Measurements from ENCODE around the gene FIGNL1. TPM values are rescaled to one million over a fixed set of nuclear protein-coding genes. Genes with fewer than 3 reads are reported as not detected.

FIGNL1 gene
- total and polyA plus RNA-seq, 11 donors, result 1.9 to 5.8 (median 3.8) TPM

DNA sequence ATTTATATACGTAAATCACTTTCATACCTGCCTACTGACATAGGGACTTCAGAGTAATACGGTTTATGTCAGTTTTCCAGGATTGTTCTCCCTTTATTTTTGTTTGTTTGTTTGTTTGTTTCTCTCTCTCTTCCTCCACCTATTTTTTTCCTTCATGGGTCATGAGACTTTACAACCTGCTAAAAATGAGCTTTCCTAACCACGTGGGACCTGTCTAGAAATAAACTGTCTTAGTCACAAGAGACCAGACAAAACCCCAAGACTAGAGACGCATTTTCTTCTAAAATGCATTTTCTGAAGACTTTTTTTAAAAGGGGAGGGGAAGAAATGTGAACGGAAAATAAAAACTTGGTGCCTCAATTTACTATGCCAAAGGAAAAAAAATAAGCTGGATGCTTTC lies 41.1 kb upstream of the FIGNL1 start:
- WGBS, 4 donors, result 61 to 77% (median 70%) methylated on average over 5 of the region's 5 CpGs
- H3K36me3 ChIP-seq, result no peaks in the 10 kb centered on the region
- peaks cover 0 to under 1% (median 0%) of the 10 kb centered on the region in 12 donors for H3K4me1 ChIP-seq
- H3K9me3 ChIP-seq, result peaks cover 0 to 5% (median 0%) of the 10 kb centered on the region in 12 donors
- H3K27me3 ChIP-seq, result peaks cover 0 to under 1% (median 0%) of the 10 kb centered on the region in 9 donors
- no peak overlapping the region for H3K27ac ChIP-seq
- no peak for DNase-seq
- intact Hi-C loops (cut with DNase I), result no loop called here
- no peak overlapping the region for H3K4me3 ChIP-seq
- no peak for TF ChIP-seq POLR2A (IDR thresholded peaks at IDR 0.05)
- TF ChIP-seq, protein P1, sequence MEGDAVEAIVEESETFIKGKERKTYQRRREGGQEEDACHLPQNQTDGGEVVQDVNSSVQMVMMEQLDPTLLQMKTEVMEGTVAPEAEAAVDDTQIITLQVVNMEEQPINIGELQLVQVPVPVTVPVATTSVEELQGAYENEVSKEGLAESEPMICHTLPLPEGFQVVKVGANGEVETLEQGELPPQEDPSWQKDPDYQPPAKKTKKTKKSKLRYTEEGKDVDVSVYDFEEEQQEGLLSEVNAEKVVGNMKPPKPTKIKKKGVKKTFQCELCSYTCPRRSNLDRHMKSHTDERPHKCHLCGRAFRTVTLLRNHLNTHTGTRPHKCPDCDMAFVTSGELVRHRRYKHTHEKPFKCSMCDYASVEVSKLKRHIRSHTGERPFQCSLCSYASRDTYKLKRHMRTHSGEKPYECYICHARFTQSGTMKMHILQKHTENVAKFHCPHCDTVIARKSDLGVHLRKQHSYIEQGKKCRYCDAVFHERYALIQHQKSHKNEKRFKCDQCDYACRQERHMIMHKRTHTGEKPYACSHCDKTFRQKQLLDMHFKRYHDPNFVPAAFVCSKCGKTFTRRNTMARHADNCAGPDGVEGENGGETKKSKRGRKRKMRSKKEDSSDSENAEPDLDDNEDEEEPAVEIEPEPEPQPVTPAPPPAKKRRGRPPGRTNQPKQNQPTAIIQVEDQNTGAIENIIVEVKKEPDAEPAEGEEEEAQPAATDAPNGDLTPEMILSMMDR (IDR thresholded peaks at IDR 0.05), result no peak
- no peak for ATAC-seq

DNA sequence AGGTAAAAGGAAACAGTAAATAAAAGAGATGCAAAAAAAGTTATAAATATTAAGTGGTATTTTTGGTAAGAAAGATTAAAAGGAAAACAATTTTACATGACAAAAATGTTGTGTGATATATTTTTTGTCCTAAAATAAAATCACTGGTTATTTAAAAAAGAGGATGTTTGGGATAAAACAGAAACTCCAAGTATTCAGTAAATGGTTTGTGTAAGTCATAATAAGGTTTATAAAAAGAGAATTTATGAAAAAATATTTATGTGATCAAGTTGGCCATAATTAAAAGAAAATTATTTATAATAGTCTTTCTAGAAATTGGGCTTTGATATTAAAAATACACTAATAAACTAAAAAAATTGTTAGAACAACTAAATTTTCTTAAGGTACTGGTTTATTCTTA lies 38.2 kb upstream of the FIGNL1 start:
- Histone ChIP-seq H3K9me3 (peaks cover 0 to 5% (median 0%) of the 10 kb centered on the region in 12 donors), H3K4me3 (no peak overlapping the region), H3K27me3 (no peaks in the 10 kb centered on the region), H3K4me1 (no peaks in the 10 kb centered on the region), H3K27ac (no peak overlapping the region), H3K36me3 (no peaks in the 10 kb centered on the region)
- DNase-seq (no peak), ATAC-seq (no peak)
- TF ChIP-seq, protein P1 (IDR thresholded peaks at IDR 0.05), result no peak
- TF ChIP-seq POLR2A (IDR thresholded peaks at IDR 0.05), result no peak
- intact Hi-C loops (cut with DNase I), result no loop called here

DNA sequence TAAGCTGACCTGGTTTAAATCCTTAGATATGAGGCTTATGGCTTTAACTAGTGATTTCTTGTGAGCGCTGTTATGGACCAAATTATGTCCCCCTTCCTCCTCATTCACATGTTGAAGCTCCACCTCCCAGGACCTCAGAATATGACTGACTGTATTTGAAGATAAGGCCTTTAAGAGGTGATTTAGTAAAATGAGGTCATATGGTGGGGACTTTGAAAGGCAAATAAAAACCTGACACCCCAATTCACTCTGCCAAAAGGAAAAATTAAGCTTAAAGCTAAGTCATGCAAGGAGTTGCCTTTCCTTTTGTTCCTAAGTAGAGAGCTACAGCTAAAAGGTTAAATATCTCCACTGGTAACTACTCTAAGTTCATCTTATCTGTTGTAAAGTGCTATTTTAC lies 36.4 kb upstream of the FIGNL1 start:
- WGBS, 4 donors, result 92 to 98% (median 95%) methylated on average over 1 of the region's 1 CpG
- ATAC-seq, result no peak
- Histone ChIP-seq H3K27ac (no peak overlapping the region), H3K4me3 (no peak overlapping the region), H3K36me3 (no peaks in the 10 kb centered on the region), H3K4me1 (no peaks in the 10 kb centered on the region), H3K9me3 (peaks cover 0 to 5% (median 0%) of the 10 kb centered on the region in 12 donors), H3K27me3 (no peaks in the 10 kb centered on the region)
- TF ChIP-seq POLR2A (IDR thresholded peaks at IDR 0.05), result no peak
- TF ChIP-seq, protein P1 (IDR thresholded peaks at IDR 0.05), result no peak
- DNase-seq, result no peak
- intact Hi-C loops (cut with DNase I), result no loop called here

DNA sequence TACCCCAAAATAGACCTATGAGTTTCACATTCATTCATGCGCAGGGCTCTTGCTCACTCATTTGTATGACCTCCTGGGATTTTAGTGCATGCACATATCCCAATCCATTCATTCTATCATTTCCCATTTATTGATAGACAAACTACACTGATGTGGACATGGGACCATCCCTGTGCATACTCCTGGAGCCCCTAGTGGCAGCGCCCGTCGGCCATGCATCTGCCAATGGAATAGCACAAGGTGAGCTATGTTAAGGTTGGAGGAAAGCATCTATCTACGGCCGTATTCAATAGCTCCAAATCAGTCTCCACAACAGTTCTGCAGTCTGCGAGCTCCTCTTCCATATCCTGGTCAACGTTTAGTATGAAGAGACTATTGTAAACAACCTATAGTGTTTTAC lies 31.7 kb upstream of the FIGNL1 start:
- no peaks in the 10 kb centered on the region for H3K9me3 ChIP-seq
- WGBS, 4 donors, result 83 to 90% (median 88%) methylated on average over 8 of the region's 8 CpGs
- no peak for ATAC-seq

More for the DNA sequence above, 31.7 kb upstream of the FIGNL1 start:
- no peaks in the 10 kb centered on the region for H3K36me3 ChIP-seq
- H3K4me3 ChIP-seq, result no peak overlapping the region
- DNase-seq, result no peak
- TF ChIP-seq POLR2A (IDR thresholded peaks at IDR 0.05), result no peak
- TF ChIP-seq, protein P1 (IDR thresholded peaks at IDR 0.05), result no peak
- H3K27ac ChIP-seq, result no peak overlapping the region
- no peaks in the 10 kb centered on the region for H3K4me1 ChIP-seq
- H3K27me3 ChIP-seq, result no peaks in the 10 kb centered on the region
- intact Hi-C loops (cut with DNase I), result loop anchor here in 1 of 10 donors (5.0 kb wide), 1 partner anchor 125 kb away; no protein-coding TSS in a partner anchor
